SH-SY5Y (cell line): Measurements from ENCODE around the gene ERP29.

Source experiments
- GATA2 ChIP-seq: IDR thresholded peaks from 2 replicates; pipeline ENCODE4 v1.6.1; 2011; ENCODE audit warnings: mild to moderate bottlenecking, low read depth, low read length
- GATA3 ChIP-seq: IDR thresholded peaks from 2 replicates; pipeline ENCODE4 v1.6.1; 2011; ENCODE audit warnings: low read depth, mild to moderate bottlenecking, low read length, moderate library complexity

DNA sequence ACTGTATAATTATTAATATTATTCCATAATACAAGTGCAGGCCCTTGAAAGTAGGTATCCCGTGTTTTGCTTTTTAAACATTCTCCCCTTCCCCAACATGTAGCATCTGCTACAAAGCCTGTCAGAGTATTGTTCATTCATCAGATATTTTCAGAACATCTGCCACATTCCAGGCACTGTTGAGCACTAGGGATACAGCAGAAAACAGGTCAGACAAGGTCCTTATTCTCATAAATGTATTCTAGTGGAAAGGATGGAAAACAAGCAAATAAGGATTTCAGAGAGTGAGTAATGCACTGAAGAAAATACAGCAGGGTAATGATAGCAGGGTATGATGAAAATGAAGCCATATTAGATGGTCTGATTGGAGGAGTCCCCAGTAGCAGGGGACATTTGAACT lies 3.8 kb downstream of the ERP29 start:
- TF ChIP-seq GATA3 (no peak), GATA2 (no peak)
